Myometrial cell (primary cell): ENCODE measurements around the gene ARHGEF5. TPM values are rescaled to one million over a fixed set of nuclear protein-coding genes. Genes with fewer than 3 reads are reported as not detected.

Experiments
- total RNA-seq: library from RNA; depleted of rRNA; stranded (reverse); fragments of >200 nt; gene quantifications from 2 replicates; pipeline ENCODE4 v1.2.3, GENCODE V29; 2015

Gene ARHGEF5
- 4.6 and 9.4 TPM in 2 replicates for total RNA-seq

GRCh38 chr7:144355176-144355822, at the start of gene ARHGEF5:
Gene ARHGEF5 (plus strand): TSS chr7:144355402. CDS start chr7:144362670, 7,268 bp downstream.

DNA sequence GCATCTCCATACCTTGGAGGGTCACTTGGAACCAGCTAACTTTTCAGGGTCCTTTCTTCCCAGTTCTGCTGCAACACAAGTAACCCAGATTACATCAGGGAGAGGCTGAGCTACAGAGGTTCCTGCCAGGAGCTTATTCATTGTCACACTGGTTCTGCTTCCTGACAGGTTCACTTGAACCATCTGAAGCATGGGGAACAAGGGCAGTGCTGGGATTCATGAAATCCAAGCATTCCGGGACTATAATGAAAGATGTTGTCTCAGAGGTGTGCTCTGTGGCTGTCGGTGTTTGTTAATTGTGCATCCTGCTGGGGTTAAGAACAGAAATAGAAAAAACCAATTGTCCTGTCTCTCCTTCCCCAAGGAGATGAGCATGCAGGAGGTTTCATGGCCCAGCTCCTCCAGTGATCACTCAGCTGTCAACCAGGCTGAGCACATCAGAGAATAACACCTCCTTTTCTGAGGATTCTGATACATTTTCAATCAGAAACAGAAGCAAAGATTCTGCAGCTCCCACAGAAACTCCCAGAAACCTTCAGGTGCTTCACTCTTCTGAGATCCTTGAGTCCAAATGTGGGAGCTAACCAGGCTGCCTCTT, 43.2 kb upstream of the ARHGEF5 start, which contains the start of gene OR2A1:
OR2A1 (plus strand) TSS at position 548 of the 598 bp plus-strand sequence. CDS start 5,706 bp downstream, outside the sequence.

GRCh38 chr7:144403649-144404061, 48.5 kb downstream of the ARHGEF5 start, which contains the start of gene NOBOX:
Gene NOBOX (minus strand): TSS chr7:144403693.

Other genes with a start within 250 kb of the ARHGEF5 start
- gene OR2A2, start 245.8 kb upstream of the ARHGEF5 start, total RNA-seq, result not detected in 2 replicates
- not detected in 2 replicates for gene OR2A14, start 232.2 kb upstream of the ARHGEF5 start, total RNA-seq
- gene CTAGE4, start 171.9 kb upstream of the ARHGEF5 start, total RNA-seq, result 0.71 TPM in 1 of 2 replicates, not detected in the other
- under 0.01 and 2.5 TPM in 2 replicates for gene ARHGEF35, start 159.6 kb upstream of the ARHGEF5 start, total RNA-seq
- not detected in 2 replicates for gene OR2A42, start 115.8 kb upstream of the ARHGEF5 start, total RNA-seq
- gene OR2A7, start 90.6 kb upstream of the ARHGEF5 start, total RNA-seq, result 0.89 TPM in 1 of 2 replicates, not detected in the other
- 0.18 and 0.29 TPM in 2 replicates for gene CTAGE8, start 86.1 kb upstream of the ARHGEF5 start, total RNA-seq
- not detected in 2 replicates for gene OR2A1, start 43.0 kb upstream of the ARHGEF5 start, total RNA-seq
- gene NOBOX, start 48.3 kb downstream of the ARHGEF5 start, total RNA-seq, result not detected in 2 replicates